Measurements from ENCODE around the gene SMCHD1. TPM values are rescaled to one million over a fixed set of nuclear protein-coding genes. Genes with fewer than 3 reads are reported as not detected.
"Not testable (repeated sequence)": the region's sequence is repeated elsewhere in the genome, so short reads cannot be mapped to it uniquely, and the experiment has no call there.

SMCHD1 gene
- total and polyA plus RNA-seq, 2 donors (not counting 1 experiment from before 2014, with no cell fraction given): 54.2 to 380 TPM

DNA sequence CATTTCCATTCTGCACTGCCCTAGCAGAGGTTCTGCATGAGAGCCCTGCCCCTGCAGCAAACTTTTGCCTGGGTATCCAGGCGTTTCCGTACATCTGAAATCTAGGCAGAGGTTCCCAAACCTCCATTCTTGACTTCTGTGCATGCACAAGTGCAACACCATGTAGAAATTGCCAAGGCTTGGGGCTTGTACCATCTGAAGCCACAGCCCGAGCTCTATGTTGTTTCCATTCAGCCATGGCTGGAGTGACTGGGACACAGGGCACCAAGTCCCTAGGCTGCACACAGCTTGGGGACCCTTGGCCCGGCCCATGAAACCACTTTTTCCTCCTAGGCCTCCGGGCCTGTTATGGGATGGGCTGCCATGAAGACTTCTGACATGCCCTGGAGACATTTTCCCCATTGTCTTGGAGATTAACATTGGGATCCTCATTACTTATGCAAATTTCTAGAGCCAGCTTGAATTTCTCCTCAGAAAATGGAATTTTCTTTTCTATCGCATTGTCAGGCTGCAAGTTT lies 154.2 kb downstream of the SMCHD1 start:
- H3K4me1 Mint-ChIP-seq; H3K9ac ChIP-seq (ENCODE audit: low read length); H2AFZ ChIP-seq (ENCODE audit: insufficient read depth, low read depth, low read length, poor library complexity, severe bottlenecking); DNase-seq; H3K4me3 ChIP-seq (ENCODE audit: control extremely low read depth in 1 of 5, extremely low read depth in 1 of 5, insufficient read depth in 1 of 5, low read depth in 2 of 5, low read length in 4 of 5); H3K79me2 ChIP-seq (ENCODE audit: control insufficient read depth, insufficient read depth, low read length); H3K4me2 ChIP-seq (replicated peaks; ENCODE audit: low read depth, low read length, poor library complexity, severe bottlenecking); H3K27ac Mint-ChIP-seq; ATAC-seq (ENCODE audit: low read depth); H3K36me3 ChIP-seq (replicated peaks in 1 of 2; ENCODE audit: control extremely low read depth in 1 of 2, control insufficient read depth in 1 of 2, extremely low read depth in 1 of 2, insufficient read depth in 2 of 2, low read length in 1 of 2); CTCF ChIA-PET; H3K27me3 ChIP-seq (replicated peaks in 1 of 4; ENCODE audit: control extremely low read depth in 1 of 4, control insufficient read depth in 3 of 4, insufficient read depth in 4 of 4, low read length in 3 of 4); H4K20me1 ChIP-seq (ENCODE audit: control insufficient read depth, insufficient read depth, low read length, poor library complexity, severe bottlenecking); H3K27ac ChIP-seq (ENCODE audit: low read length in 2 of 2); H3K4me1 ChIP-seq (ENCODE audit: control insufficient read depth in 2 of 2, insufficient read depth in 2 of 2, low read length in 2 of 2); H3K27me3 Mint-ChIP-seq; H3K4me3 Mint-ChIP-seq: not testable (repeated sequence)
- intact Hi-C loops (cut with micrococcal nuclease): loop anchor here (10.0 kb wide), 1 partner anchor 95 kb away; no protein-coding TSS in a partner anchor
- WGBS (ENCODE audit: insufficient coverage): 91% methylated on average over 6 of the region's 6 CpGs
- peaks cover 15% of the 10 kb centered on the region for H3K9me3 Mint-ChIP-seq (ENCODE audit: insufficient read depth)
- POLR2A ChIA-PET: interaction anchor here (0.7 kb wide), 2 partner anchors 27 to 40 kb away, joined by 4 to 5 read pairs; no protein-coding TSS in a partner anchor
- H3K9me3 ChIP-seq (ENCODE audit: control extremely low read depth in 1 of 3, control insufficient read depth in 2 of 3, insufficient read depth in 1 of 3, low read length in 2 of 3): peaks cover 1 to 25% (median 6%) of the 10 kb centered on the region in 3 donors

GRCh38 chr18:2811416-2811815 lies 155.9 kb downstream of the SMCHD1 start:
- Histone ChIP-seq H3K27me3 (replicated peaks in 1 of 4; ENCODE audit: control extremely low read depth in 1 of 4, control insufficient read depth in 3 of 4, insufficient read depth in 4 of 4, low read length in 3 of 4) (no peaks in the 10 kb centered on the region), H3K9me3 (ENCODE audit: control extremely low read depth in 1 of 3, control insufficient read depth in 2 of 3, insufficient read depth in 1 of 3, low read length in 2 of 3) (peaks cover 1 to 25% (median 6%) of the 10 kb centered on the region in 3 donors), H2AFZ (ENCODE audit: insufficient read depth, low read depth, low read length, poor library complexity, severe bottlenecking) (no peak overlapping the region), H3K4me1 (ENCODE audit: control insufficient read depth in 2 of 2, insufficient read depth in 2 of 2, low read length in 2 of 2) (no peaks in the 10 kb centered on the region), H3K4me2 (replicated peaks; ENCODE audit: low read depth, low read length, poor library complexity, severe bottlenecking) (no peak overlapping the region), H4K20me1 (ENCODE audit: control insufficient read depth, insufficient read depth, low read length, poor library complexity, severe bottlenecking) (no peaks in the 10 kb centered on the region), H3K36me3 (replicated peaks in 1 of 2; ENCODE audit: control extremely low read depth in 1 of 2, control insufficient read depth in 1 of 2, extremely low read depth in 1 of 2, insufficient read depth in 2 of 2, low read length in 1 of 2) (peaks cover 0 to 1% of the 10 kb centered on the region in 2 experiments), H3K4me3 (ENCODE audit: control extremely low read depth in 1 of 5, extremely low read depth in 1 of 5, insufficient read depth in 1 of 5, low read depth in 2 of 5, low read length in 4 of 5) (no peak overlapping the region), H3K27ac (ENCODE audit: low read length in 2 of 2) (no peak overlapping the region), H3K79me2 (ENCODE audit: control insufficient read depth, insufficient read depth, low read length) (no peaks in the 10 kb centered on the region), H3K9ac (ENCODE audit: low read length) (no peak overlapping the region)
- WGBS (ENCODE audit: insufficient coverage): no CpG with 5 or more reads among the region's 1 CpG
- intact Hi-C loops (cut with micrococcal nuclease): no loop called here
- H3K4me3 Mint-ChIP-seq: no peak overlapping the region
- peaks cover 19% of the 10 kb centered on the region for H3K9me3 Mint-ChIP-seq (ENCODE audit: insufficient read depth)
- no peaks in the 10 kb centered on the region for H3K4me1 Mint-ChIP-seq
- TF ChIP-seq EZH2 (IDR thresholded peaks at IDR 0.05; ENCODE audit: borderline replicate concordance, insufficient read depth, low read depth, low read length, poor library complexity, severe bottlenecking): no peak
- no peak for TF ChIP-seq CTCF (IDR thresholded peaks at IDR 0.05)
- no peaks in the 10 kb centered on the region for H3K27me3 Mint-ChIP-seq
- POLR2A ChIA-PET: no interaction called here
- ATAC-seq (ENCODE audit: low read depth) (no peak), DNase-seq (no peak)
- H3K27ac Mint-ChIP-seq: no peak overlapping the region
- CTCF ChIA-PET: no interaction called here
